HFFc6 (cell line): ENCODE measurements around the gene ANXA5. TPM values are rescaled to one million over a fixed set of nuclear protein-coding genes. Genes with fewer than 3 reads are reported as not detected.

Experiments used
- DNase-seq: peaks from one replicate; pipeline ENCODE4 v3.0.0-alpha.2; 2018
- H3K27ac Mint-ChIP-seq: 2 replicates; pipeline ENCODE4 v1.8.0; 2020; ENCODE audit warnings: mild to moderate bottlenecking, mixed read lengths
- H3K27me3 Mint-ChIP-seq: 2 replicates; pipeline ENCODE4 v1.8.0; 2021; ENCODE audit warnings: mild to moderate bottlenecking, moderate library complexity, mixed read lengths; ENCODE audit not compliant: insufficient read depth
- H3K36me3 Mint-ChIP-seq: 2 replicates; pipeline ENCODE4 v1.8.0; 2021; ENCODE audit warnings: low read depth, mixed read lengths
- H3K4me1 Mint-ChIP-seq: 2 replicates; pipeline ENCODE4 v1.8.0; 2020; ENCODE audit warnings: low read depth, mixed read lengths
- H3K4me3 Mint-ChIP-seq: 2 replicates; pipeline ENCODE4 v1.8.0; 2020; ENCODE audit warnings: mild to moderate bottlenecking, moderate library complexity, mixed read lengths
- H3K9me3 Mint-ChIP-seq: 2 replicates; pipeline ENCODE4 v1.8.0; 2020; ENCODE audit warnings: mild to moderate bottlenecking, mixed read lengths
- CTCF ChIP-seq: fragments of 200-600 bp; sonication (generic); IDR thresholded peaks from 2 replicates; pipeline ENCODE4 v1.5.0; 2021; ENCODE audit warnings: antibody characterized with exemption, mild to moderate bottlenecking
- total RNA-seq, 6 experiments: library from RNA; stranded (reverse); fragmentation: NEBNext Ultra II Directional; extraction: Animal tissue kit (Norgen Biotek cat#: 25700); gene quantifications; 2 replicates in 1 of 6; 3 replicates in 5 of 6; pipeline ENCODE4 v1.2.3, GENCODE V29; 2021

Gene ANXA5
- total RNA-seq, 6 experiments from 2014 or later, result 934 to 1,075 (median 1,012) TPM

- Mint-ChIP-seq H3K4me3 (0 out of 2 replicates have a peak overlapping the region, but pooled peaks have one; percentile 100), H3K4me1 (peaks cover 17% of the 10 kb centered on the region), H3K27ac (no peak overlapping the region; the same call in 1 of the 2 replicates), H3K27me3 (peaks cover 5% of the 10 kb centered on the region), H3K9me3 (no peaks in the 10 kb centered on the region), H3K36me3 (peaks cover 39% of the 10 kb centered on the region)
- no peak for TF ChIP-seq CTCF
- DNase-seq, result no peak
These were observed 2.9 kb downstream of the ANXA5 start for GRCh38 chr4:121693886-121694285.

GRCh38 chr4:121693450-121693849, 3.3 kb downstream of the ANXA5 start:
- H3K4me1 Mint-ChIP-seq, result peaks cover 13% of the 10 kb centered on the region
- H3K9me3 Mint-ChIP-seq, result no peaks in the 10 kb centered on the region
- DNase-seq, result no peak
- H3K36me3 Mint-ChIP-seq, result peaks cover 39% of the 10 kb centered on the region
- H3K27me3 Mint-ChIP-seq, result peaks cover 5% of the 10 kb centered on the region
- H3K4me3 Mint-ChIP-seq, result no peak overlapping the region
- no peak for TF ChIP-seq CTCF
- H3K27ac Mint-ChIP-seq, result no peak overlapping the region; the same call in 1 of the 2 replicates

GRCh38 chr4:121692261-121692660, 4.5 kb downstream of the ANXA5 start:
- Mint-ChIP-seq H3K27me3 (peaks cover 5% of the 10 kb centered on the region), H3K4me1 (peaks cover 1% of the 10 kb centered on the region), H3K4me3 (no peak overlapping the region), H3K36me3 (peaks cover 39% of the 10 kb centered on the region), H3K9me3 (no peaks in the 10 kb centered on the region), H3K27ac (no peak overlapping the region)
- no peak for TF ChIP-seq CTCF
- no peak for DNase-seq

GRCh38 chr4:121690001-121690400, 6.8 kb downstream of the ANXA5 start:
- Mint-ChIP-seq H3K27me3 (no peaks in the 10 kb centered on the region; the same call in 1 of the 2 replicates), H3K4me3 (no peak overlapping the region), H3K4me1 (peaks cover 18% of the 10 kb centered on the region), H3K27ac (no peak overlapping the region), H3K9me3 (no peaks in the 10 kb centered on the region), H3K36me3 (peaks cover 41% of the 10 kb centered on the region)
- peak; percentile 59 for DNase-seq
- no peak for TF ChIP-seq CTCF

- Mint-ChIP-seq H3K27ac (no peak overlapping the region), H3K9me3 (no peaks in the 10 kb centered on the region), H3K4me1 (peaks cover 28% of the 10 kb centered on the region), H3K4me3 (no peak overlapping the region), H3K27me3 (no peaks in the 10 kb centered on the region; the same call in 1 of the 2 replicates), H3K36me3 (peaks cover 43% of the 10 kb centered on the region)
- no peak for TF ChIP-seq CTCF
- no peak for DNase-seq
These were observed 8.1 kb downstream of the ANXA5 start for GRCh38 chr4:121688701-121689100.

GRCh38 chr4:121688261-121688660, 8.5 kb downstream of the ANXA5 start:
- no peak for TF ChIP-seq CTCF
- H3K36me3 Mint-ChIP-seq, result peaks cover 39% of the 10 kb centered on the region
- no peak overlapping the region for H3K4me3 Mint-ChIP-seq
- peaks cover 28% of the 10 kb centered on the region for H3K4me1 Mint-ChIP-seq
- no peak overlapping the region for H3K27ac Mint-ChIP-seq
- no peaks in the 10 kb centered on the region; the same call in 1 of the 2 replicates for H3K27me3 Mint-ChIP-seq
- H3K9me3 Mint-ChIP-seq, result no peaks in the 10 kb centered on the region
- DNase-seq, result no peak
